HCT116 (cell line): Measurements from ENCODE around the gene CD200R1L. TPM values are rescaled to one million over a fixed set of nuclear protein-coding genes. Genes with fewer than 3 reads are reported as not detected.

Experiments used
- ATAC-seq: fragments of 200-7000 bp; cut with Tn5 transposase; 2 replicates; pipeline ENCODE4 v1.9.1; 2020; ENCODE audit warnings: mild to moderate bottlenecking, moderate library complexity
- BruUV-seq: library from RNA; stranded (reverse); fragments of 400-500 nt; replicated peaks from 2 replicates; lab custom pipeline; 2021; lab: Mats Ljungman, UMichigan
- CTCF ChIA-PET: fragments of 300-600 bp; sonication (Branson Sonifier 250); formaldehyde crosslinking; loops from one replicate; lab custom pipeline; 2021; ENCODE audit warnings: antibody characterized with exemption; lab: Charles Lee
- POLR2A ChIA-PET: fragments of 300-600, 350-600 bp; sonication (Branson Sonifier 250); formaldehyde crosslinking; loops from one replicate; lab custom pipeline; 2021; ENCODE audit warnings: antibody characterized with exemption; lab: Charles Lee
- RAD21 ChIA-PET, 2 experiments: fragments of 300-600 bp; sonication (Branson Sonifier 250); formaldehyde crosslinking; loops; one replicate each; lab custom pipeline; 2023; ENCODE audit warnings: low total read pairs in 2 of 2; ENCODE audit not compliant: uncharacterized antibody in 2 of 2, unreplicated experiment in 2 of 2, low non-redundant PET in 1 of 2; lab: Charles Lee
- DNase-seq: peaks from one replicate; pipeline ENCODE4 v3.0.0-alpha.2; 2010; ENCODE audit warnings: low read depth, low spot score
- H2AFZ ChIP-seq: fragments of 200-600 bp; shearing (Covaris generic), sonication (generic); 2 replicates; pipeline ENCODE4 v1.6.1; 2017; ENCODE audit warnings: low read depth, mixed run types, mixed read lengths, antibody characterized with exemption, low read length; ENCODE audit not compliant: poor library complexity, severe bottlenecking
- H3K27ac ChIP-seq: 2 replicates; pipeline ENCODE4 v1.5.1; 2012; ENCODE audit warnings: low read depth, low read length
- H3K27me3 ChIP-seq: fragments of 200-600 bp; sonication (generic); 2 replicates; pipeline ENCODE4 v1.6.1; 2016; ENCODE audit warnings: mixed run types, low read length, mixed read lengths; ENCODE audit not compliant: insufficient read depth
- H3K36me3 ChIP-seq, 2 experiments: fragments of 200-500 bp in 1 of 2; fragments of 200-600 bp in 1 of 2; sonication (Bioruptor generic) in 1 of 2; sonication (generic) in 1 of 2; 2 replicates each; pipeline versions ENCODE4 v1.5.1 to v1.6.1; 2014 to 2016; ENCODE audit warnings: low read length in 2 of 2, inconsistent platforms in 1 of 2, mixed read lengths in 1 of 2, mixed run types in 1 of 2; ENCODE audit not compliant: insufficient read depth in 2 of 2, control insufficient read depth in 1 of 2
- H3K4me1 ChIP-seq, 2 experiments: fragments of 200-600 bp in 1 of 2; sonication (generic) in 1 of 2; 2 replicates each; pipeline versions ENCODE4 v1.5.1 to v1.6.1; 2012 to 2017; ENCODE audit warnings: low read length in 2 of 2, inconsistent platforms in 1 of 2, mild to moderate bottlenecking in 1 of 2, mixed read lengths in 1 of 2, mixed run types in 1 of 2, moderate library complexity in 1 of 2; ENCODE audit not compliant: insufficient read depth in 2 of 2, control insufficient read depth in 1 of 2
- H3K4me2 ChIP-seq: fragments of 200-600 bp; sonication (generic); 2 replicates; pipeline ENCODE4 v1.6.1; 2017; ENCODE audit warnings: mixed run types, low read length, mixed read lengths
- H3K4me3 ChIP-seq, 2 experiments: fragments of 200-600 bp in 1 of 2; sonication (generic) in 1 of 2; replicated peaks in 1 of 2; 2 replicates each; pipeline ENCODE4 v1.5.1; 2011 to 2016; ENCODE audit warnings: low read length in 2 of 2, control low read depth in 1 of 2, low read depth in 1 of 2, mild to moderate bottlenecking in 1 of 2, mixed read lengths in 1 of 2, mixed run types in 1 of 2
- H3K79me2 ChIP-seq: fragments of 200-600 bp; sonication (generic); 2 replicates; pipeline ENCODE4 v1.6.1; 2017; ENCODE audit warnings: mild to moderate bottlenecking, mixed run types, low read length, moderate library complexity, mixed read lengths; ENCODE audit not compliant: insufficient read depth
- H3K9ac ChIP-seq: fragments of 200-600 bp; sonication (generic); 2 replicates; pipeline ENCODE4 v1.6.1; 2016; ENCODE audit warnings: low read length, mixed read lengths
- H3K9me2 ChIP-seq: fragments of 200-600 bp; sonication (generic), shearing (Covaris generic); 2 replicates; pipeline ENCODE4 v1.6.1; 2017; ENCODE audit warnings: mixed run types, mild to moderate bottlenecking, moderate library complexity; ENCODE audit not compliant: insufficient read depth
- H3K9me3 ChIP-seq, 2 experiments: fragments of 200-500 bp in 1 of 2; fragments of 200-600 bp in 1 of 2; sonication (Bioruptor generic) in 1 of 2; sonication (generic) in 1 of 2; 2 replicates each; pipeline ENCODE4 v1.6.1; 2014 to 2017; ENCODE audit warnings: low read length in 2 of 2, mixed read lengths in 2 of 2, inconsistent platforms in 1 of 2, low read depth in 1 of 2, mild to moderate bottlenecking in 1 of 2, mixed run types in 1 of 2, moderate library complexity in 1 of 2; ENCODE audit not compliant: control insufficient read depth in 1 of 2, insufficient read depth in 1 of 2
- H4K20me1 ChIP-seq: fragments of 200-600 bp; sonication (generic), shearing (Covaris generic); 2 replicates; pipeline ENCODE4 v1.6.1; 2017; ENCODE audit warnings: mixed run types, mild to moderate bottlenecking, moderate library complexity; ENCODE audit not compliant: insufficient read depth
- ATF3 ChIP-seq: IDR thresholded peaks from 2 replicates; pipeline ENCODE4 v1.6.1; 2012
- CEBPB ChIP-seq: IDR thresholded peaks from 2 replicates; pipeline ENCODE4 v1.6.1; 2012; ENCODE audit warnings: low read depth
- CTCF ChIP-seq, 3 experiments: fragments of 200-600 bp in 1 of 3; sonication (generic) in 1 of 3; IDR thresholded peaks in 2 of 3; conservative IDR thresholded peaks in 1 of 3; 2 replicates each; pipeline ENCODE4 v1.5.1; 2012 to 2017; ENCODE audit warnings: low read depth in 2 of 3, low read length in 2 of 3, antibody characterized with exemption in 1 of 3, borderline replicate concordance in 1 of 3, control low read depth in 1 of 3, mild to moderate bottlenecking in 1 of 3, mixed read lengths in 1 of 3, mixed run types in 1 of 3, moderate library complexity in 1 of 3; ENCODE audit not compliant: insufficient read depth in 1 of 3
- EZH2 ChIP-seq: fragments of 200-600 bp; sonication (generic); IDR thresholded peaks from 2 replicates; pipeline ENCODE4 v1.6.1; 2017; ENCODE audit warnings: antibody characterized with exemption, mixed run types
- FOSL1 ChIP-seq: IDR thresholded peaks from 2 replicates; pipeline ENCODE4 v1.6.1; 2012; ENCODE audit warnings: low read depth
- JUND ChIP-seq: IDR thresholded peaks from 2 replicates; pipeline ENCODE4 v1.6.1; 2012
- MAX ChIP-seq: IDR thresholded peaks from 2 replicates; pipeline ENCODE4 v1.6.1; 2012
- POLR2A ChIP-seq: IDR thresholded peaks from 2 replicates; pipeline ENCODE4 v1.7.0; 2011; ENCODE audit warnings: borderline replicate concordance; ENCODE audit not compliant: insufficient read depth, insufficient read length; ENCODE audit errors: extremely low read depth
- POLR2AphosphoS5 ChIP-seq: IDR thresholded peaks from 2 replicates; pipeline ENCODE4 v1.6.1; 2011; ENCODE audit warnings: mild to moderate bottlenecking, low read depth, low read length, moderate library complexity
- RAD21 ChIP-seq: IDR thresholded peaks from 2 replicates; pipeline ENCODE4 v1.6.1; 2012; ENCODE audit warnings: low read depth, mild to moderate bottlenecking
- REST ChIP-seq: IDR thresholded peaks from 2 replicates; pipeline ENCODE4 v1.6.1; 2012; ENCODE audit warnings: low read depth
- SIN3A ChIP-seq: IDR thresholded peaks from 2 replicates; pipeline ENCODE4 v1.6.1; 2012; ENCODE audit warnings: low read depth
- SP1 ChIP-seq: IDR thresholded peaks from 2 replicates; pipeline ENCODE4 v1.6.1; 2012; ENCODE audit warnings: low read depth
- TCF7L2 ChIP-seq: IDR thresholded peaks from 2 replicates; pipeline ENCODE4 v1.7.0; 2011; ENCODE audit warnings: borderline replicate concordance, inconsistent platforms; ENCODE audit not compliant: insufficient read depth, insufficient read length; ENCODE audit errors: extremely low read depth
- YY1 ChIP-seq: IDR thresholded peaks from 2 replicates; pipeline ENCODE4 v1.6.1; 2011; ENCODE audit warnings: low read length, low read depth, moderate library complexity, mild to moderate bottlenecking; ENCODE audit not compliant: insufficient replicate concordance; ENCODE audit errors: extremely low read depth
- ZBTB33 ChIP-seq: IDR thresholded peaks from 2 replicates; pipeline ENCODE4 v1.6.1; 2011; ENCODE audit warnings: mild to moderate bottlenecking, low read length, moderate library complexity; ENCODE audit not compliant: insufficient replicate concordance; ENCODE audit errors: extremely low read depth
- ZFX ChIP-seq: fragments of 450-650 bp; IDR thresholded peaks from 2 replicates; pipeline ENCODE4 v1.6.1; 2017
- ZNF274 ChIP-seq: fragments of 200-500 bp; sonication (Bioruptor generic); IDR thresholded peaks from 2 replicates; pipeline ENCODE4 v1.6.1; 2014; ENCODE audit warnings: mild to moderate bottlenecking, low read depth, low read length, inconsistent platforms
- intact Hi-C: fragments of 100-400 bp; cut with micrococcal nuclease; formaldehyde crosslinking; loops from 2 replicates; pipeline ENCODE4 v1.10.0; 2022
- total RNA-seq: library from RNA; stranded (reverse); gene quantifications from one replicate; pipeline ENCODE4 v1.2.1, GENCODE V29; 2021; ENCODE audit not compliant: unreplicated experiment

Gene CD200R1L
- total RNA-seq, 1 experiment from 2014 or later: not detected

GRCh38 chr3:112782491-112782890 lies 64.2 kb downstream of the CD200R1L start (continued):
- no peak for TF ChIP-seq ZNF274
- no peak for TF ChIP-seq FOSL1
- no peak for TF ChIP-seq JUND
- TF ChIP-seq POLR2A: no peak
- TF ChIP-seq ZFX: no peak

GRCh38 chr3:112781599-112781998 lies 65.1 kb downstream of the CD200R1L start:
- H3K4me2 ChIP-seq: no peak overlapping the region
- no peak overlapping the region for H2AFZ ChIP-seq
- CTCF ChIA-PET: interaction anchor here (2.8 kb wide), 1 partner anchor 47 kb away, joined by 7 read pairs; no protein-coding TSS in a partner anchor
- no peaks in the 10 kb centered on the region for H3K27me3 ChIP-seq
- no peaks in the 10 kb centered on the region for H3K36me3 ChIP-seq
- no peaks in the 10 kb centered on the region for H4K20me1 ChIP-seq
- DNase-seq (no peak), ATAC-seq (no peak)
- BruUV-seq: no TSS peak
- H3K9me3 ChIP-seq: no peaks in the 10 kb centered on the region
- no peaks in the 10 kb centered on the region for H3K79me2 ChIP-seq
- intact Hi-C loops: no loop called here
- H3K4me1 ChIP-seq: no peaks in the 10 kb centered on the region
- no peaks in the 10 kb centered on the region for H3K9me2 ChIP-seq
- POLR2A ChIA-PET: no interaction called here
- H3K4me3 ChIP-seq: no peak overlapping the region
- H3K27ac ChIP-seq: no peak overlapping the region
- TF ChIP-seq EZH2 (no peak), MAX (no peak), RAD21 (no peak), JUND (no peak), FOSL1 (no peak), ZBTB33 (no peak), ZFX (no peak), POLR2A (no peak), YY1 (no peak), REST (no peak), CTCF (IDR thresholded peaks at IDR 0.05 in 2 of 3, conservative IDR thresholded peaks at IDR 0.05 in 1 of 3; ENCODE audit: borderline replicate concordance in 1 of 3, insufficient read depth in 1 of 3, low read depth in 2 of 3, low read length in 2 of 3) (no peak), POLR2AphosphoS5 (no peak), SIN3A (no peak), ZNF274 (no peak), SP1 (no peak), ATF3 (no peak), TCF7L2 (no peak), CEBPB (no peak)
- no peak overlapping the region for H3K9ac ChIP-seq
- RAD21 ChIA-PET: no interaction called here
